Stimulated activated CD4-positive, alpha-beta T cell treated with anti-CD3 and anti-CD28 coated beads, TNF-alpha, amount 100 ng/mL, for 4 hours (primary cell): Measurements from ENCODE around the gene PRPF6.
A peak's percentile ranks its signal among the peaks of the same experiment; 100 is the strongest.

ENCODE experiments used
- DNase-seq, 3 experiments: peaks; one replicate each; pipeline ENCODE4 v3.0.0-alpha.2; 2020; ENCODE audit warnings: low read depth in 3 of 3

PRPF6 gene

GRCh38 chr20:64076061-64076997 is 95.4 kb downstream of the PRPF6 start:
- no peak for DNase-seq

GRCh38 chr20:64077094-64077493 is 96.2 kb downstream of the PRPF6 start:
- DNase-seq = no peak

- no peak for DNase-seq
These were observed 96.6 kb downstream of the PRPF6 start for GRCh38 chr20:64077541-64077875.

- DNase-seq = no peak
These were observed 97.1 kb downstream of the PRPF6 start for GRCh38 chr20:64077876-64078551.

- no peak for DNase-seq
These were observed 98.0 kb downstream of the PRPF6 start for GRCh38 chr20:64078934-64079272.

GRCh38 chr20:64079273-64080012 is 98.5 kb downstream of the PRPF6 start, which contains the start of gene RGS19:
Gene RGS19, minus strand, starts transcription at chr20:64079518. Its CDS starts 2,632 bp downstream, at chr20:64076886.
- peak; percentile 38 to 57 (median 48) for DNase-seq

GRCh38 chr20:64080013-64080812 is 99.3 kb downstream of the PRPF6 start, which contains the start of gene OPRL1:
Gene OPRL1, plus strand, starts transcription at chr20:64080082. Its CDS starts 12,639 bp downstream, at chr20:64092721.
- DNase-seq = peak in 2 of 3 experiments; percentile 29 to 31

- no peak for DNase-seq
These were observed 100.1 kb downstream of the PRPF6 start for GRCh38 chr20:64080813-64081623.

- no peak for DNase-seq
These were observed 100.7 kb downstream of the PRPF6 start for GRCh38 chr20:64081624-64081964.

- no peak for DNase-seq
These were observed 101.3 kb downstream of the PRPF6 start for GRCh38 chr20:64082126-64082731.
